ENCODE results near the gene NAP1L1.

GRCh38 chr12:76075448-76075847, 9.0 kb downstream of the NAP1L1 start:
- TF ChIP-seq CTCF (IDR thresholded peaks at IDR 0.05 in 4 of 5, conservative IDR thresholded peaks at IDR 0.05 in 1 of 5), result no peak
- no peak for TF ChIP-seq POLR2A (IDR thresholded peaks at IDR 0.05)
